Measurements from ENCODE around the gene GRIN2A.

GRCh38 chr16:9946022-9946720, 236.1 kb downstream of the GRIN2A start:
- no peak for TF ChIP-seq POLR2AphosphoS5 (IDR thresholded peaks at IDR 0.05; ENCODE audit: insufficient read depth, low read depth, low read length)
- TF ChIP-seq POLR2A (IDR thresholded peaks at IDR 0.05; ENCODE audit: low read depth, low read length): no peak
- TF ChIP-seq CTCF (IDR thresholded peaks at IDR 0.05; ENCODE audit: extremely low read depth in 1 of 2, insufficient read depth in 1 of 2, low read depth in 1 of 2, low read length in 2 of 2): no peak
- no peak for TF ChIP-seq GATA2 (IDR thresholded peaks at IDR 0.05; ENCODE audit: insufficient read depth, insufficient read length, low read depth, low read length)
- TF ChIP-seq FOS (IDR thresholded peaks at IDR 0.05; ENCODE audit: borderline replicate concordance, insufficient read depth, low read length): no peak
